Middle frontal gyrus (tissue), 1 donor: Measurements from ENCODE around the gene GRAMD4.

Experiments used
- DNase-seq: peaks from one replicate; pipeline ENCODE4 v3.0.0-alpha.2; 2015; ENCODE audit warnings: low spot score; ENCODE audit errors: extremely low spot score

Gene GRAMD4

GRCh38 chr22:46582281-46582933 lies 37.8 kb upstream of the GRAMD4 start:
- no peak for DNase-seq

- no peak for DNase-seq
These were observed 36.6 kb upstream of the GRAMD4 start for GRCh38 chr22:46583571-46583970.

GRCh38 chr22:46584081-46584921 lies 35.9 kb upstream of the GRAMD4 start:
- no peak for DNase-seq

- no peak for DNase-seq
These were observed 34.7 kb upstream of the GRAMD4 start for GRCh38 chr22:46585340-46586122.

- DNase-seq: no peak
These were observed 34.1 kb upstream of the GRAMD4 start for GRCh38 chr22:46586123-46586519.

GRCh38 chr22:46586531-46587011 lies 33.6 kb upstream of the GRAMD4 start:
- no peak for DNase-seq

GRCh38 chr22:46587061-46587460 lies 33.1 kb upstream of the GRAMD4 start:
- DNase-seq: no peak

GRCh38 chr22:46587492-46588278 lies 32.5 kb upstream of the GRAMD4 start:
- DNase-seq: no peak

GRCh38 chr22:46588279-46589140 lies 31.7 kb upstream of the GRAMD4 start:
- DNase-seq: no peak

- DNase-seq: no peak
These were observed 30.9 kb upstream of the GRAMD4 start for GRCh38 chr22:46589141-46589748.

GRCh38 chr22:46589871-46590271 lies 30.3 kb upstream of the GRAMD4 start:
- no peak for DNase-seq

GRCh38 chr22:46590334-46590733 lies 29.9 kb upstream of the GRAMD4 start:
- no peak for DNase-seq

GRCh38 chr22:46591930-46592329 lies 28.3 kb upstream of the GRAMD4 start:
- DNase-seq: no peak

- DNase-seq: peak; percentile 31
These were observed 27.8 kb upstream of the GRAMD4 start for GRCh38 chr22:46592390-46592872.

- DNase-seq: no peak
These were observed 26.9 kb upstream of the GRAMD4 start for GRCh38 chr22:46593211-46593681.

- DNase-seq: no peak
These were observed 25.9 kb upstream of the GRAMD4 start for GRCh38 chr22:46593996-46594946.

- no peak for DNase-seq
These were observed 25.3 kb upstream of the GRAMD4 start for GRCh38 chr22:46594947-46595298.

GRCh38 chr22:46595545-46595944 lies 24.6 kb upstream of the GRAMD4 start:
- no peak for DNase-seq
